GM12878 (cell line): Measurements from ENCODE around the gene DESI1.

Experiments
- BRCA1 ChIP-seq: IDR thresholded peaks from 2 replicates; pipeline ENCODE4 v1.6.1; 2011; ENCODE audit warnings: low read depth, low read length, improper control_type of control experiment
- CHD2 ChIP-seq: IDR thresholded peaks from 2 replicates; pipeline ENCODE4 v1.6.1; 2011; ENCODE audit warnings: low read depth, low read length, improper control_type of control experiment, borderline replicate concordance
- EZH2 ChIP-seq: IDR thresholded peaks from 2 replicates; pipeline ENCODE4 v1.6.1; 2012; ENCODE audit warnings: low read depth, mild to moderate bottlenecking, control low read depth, inconsistent platforms, low read length, borderline replicate concordance; ENCODE audit not compliant: control insufficient read depth
- GABPA ChIP-seq: IDR thresholded peaks from 2 replicates; pipeline ENCODE4 v1.6.1; 2014; ENCODE audit warnings: antibody characterized with exemption, low read depth, mild to moderate bottlenecking, inconsistent platforms
- TF ChIP-seq, protein P1 (sequence below), 3 experiments: IDR thresholded peaks in 2 of 3; conservative IDR thresholded peaks in 1 of 3; 2 replicates each; pipeline ENCODE4 v1.5.1; 2011; ENCODE audit warnings: low read depth in 3 of 3, low read length in 3 of 3, mild to moderate bottlenecking in 3 of 3, control low read depth in 2 of 3, moderate library complexity in 2 of 3, inconsistent platforms in 1 of 3, mixed read lengths in 1 of 3; ENCODE audit not compliant: control insufficient read depth in 2 of 3, insufficient read depth in 1 of 3; ENCODE audit errors: extremely low read depth in 1 of 3
- TF ChIP-seq, protein P2 (sequence below): fragments of 450-650 bp; IDR thresholded peaks from 2 replicates; pipeline ENCODE4 v1.6.1; 2017; ENCODE audit warnings: mild to moderate bottlenecking

DNA sequence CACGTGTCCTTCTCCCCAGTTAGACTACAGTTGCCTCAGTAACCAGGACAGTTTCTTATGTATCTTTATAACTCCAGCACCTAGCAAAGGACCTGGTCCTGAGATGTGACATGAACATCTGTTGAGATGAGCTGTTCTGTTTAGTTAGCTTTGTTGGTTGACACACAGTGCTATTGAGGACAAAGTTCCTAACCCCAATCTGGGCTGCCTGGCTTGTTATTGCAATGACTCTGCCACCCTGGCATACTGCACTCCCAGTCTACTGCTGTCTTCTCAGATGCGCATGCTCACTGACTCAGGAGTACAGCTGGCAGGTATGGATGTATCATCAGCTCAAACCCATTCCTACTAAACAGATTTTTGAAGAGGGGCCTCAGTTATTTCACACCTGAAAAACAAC is 7.4 kb downstream of the DESI1 start:
- TF ChIP-seq BRCA1 (no peak), GABPA (no peak), EZH2 (no peak), CHD2 (no peak)
- TF ChIP-seq, protein P1, sequence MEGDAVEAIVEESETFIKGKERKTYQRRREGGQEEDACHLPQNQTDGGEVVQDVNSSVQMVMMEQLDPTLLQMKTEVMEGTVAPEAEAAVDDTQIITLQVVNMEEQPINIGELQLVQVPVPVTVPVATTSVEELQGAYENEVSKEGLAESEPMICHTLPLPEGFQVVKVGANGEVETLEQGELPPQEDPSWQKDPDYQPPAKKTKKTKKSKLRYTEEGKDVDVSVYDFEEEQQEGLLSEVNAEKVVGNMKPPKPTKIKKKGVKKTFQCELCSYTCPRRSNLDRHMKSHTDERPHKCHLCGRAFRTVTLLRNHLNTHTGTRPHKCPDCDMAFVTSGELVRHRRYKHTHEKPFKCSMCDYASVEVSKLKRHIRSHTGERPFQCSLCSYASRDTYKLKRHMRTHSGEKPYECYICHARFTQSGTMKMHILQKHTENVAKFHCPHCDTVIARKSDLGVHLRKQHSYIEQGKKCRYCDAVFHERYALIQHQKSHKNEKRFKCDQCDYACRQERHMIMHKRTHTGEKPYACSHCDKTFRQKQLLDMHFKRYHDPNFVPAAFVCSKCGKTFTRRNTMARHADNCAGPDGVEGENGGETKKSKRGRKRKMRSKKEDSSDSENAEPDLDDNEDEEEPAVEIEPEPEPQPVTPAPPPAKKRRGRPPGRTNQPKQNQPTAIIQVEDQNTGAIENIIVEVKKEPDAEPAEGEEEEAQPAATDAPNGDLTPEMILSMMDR (IDR thresholded peaks at IDR 0.05 in 2 of 3, conservative IDR thresholded peaks at IDR 0.05 in 1 of 3; ENCODE audit: control insufficient read depth in 2 of 3, extremely low read depth in 1 of 3, insufficient read depth in 1 of 3, low read depth in 3 of 3, low read length in 3 of 3) = no peak
- TF ChIP-seq, protein P2, sequence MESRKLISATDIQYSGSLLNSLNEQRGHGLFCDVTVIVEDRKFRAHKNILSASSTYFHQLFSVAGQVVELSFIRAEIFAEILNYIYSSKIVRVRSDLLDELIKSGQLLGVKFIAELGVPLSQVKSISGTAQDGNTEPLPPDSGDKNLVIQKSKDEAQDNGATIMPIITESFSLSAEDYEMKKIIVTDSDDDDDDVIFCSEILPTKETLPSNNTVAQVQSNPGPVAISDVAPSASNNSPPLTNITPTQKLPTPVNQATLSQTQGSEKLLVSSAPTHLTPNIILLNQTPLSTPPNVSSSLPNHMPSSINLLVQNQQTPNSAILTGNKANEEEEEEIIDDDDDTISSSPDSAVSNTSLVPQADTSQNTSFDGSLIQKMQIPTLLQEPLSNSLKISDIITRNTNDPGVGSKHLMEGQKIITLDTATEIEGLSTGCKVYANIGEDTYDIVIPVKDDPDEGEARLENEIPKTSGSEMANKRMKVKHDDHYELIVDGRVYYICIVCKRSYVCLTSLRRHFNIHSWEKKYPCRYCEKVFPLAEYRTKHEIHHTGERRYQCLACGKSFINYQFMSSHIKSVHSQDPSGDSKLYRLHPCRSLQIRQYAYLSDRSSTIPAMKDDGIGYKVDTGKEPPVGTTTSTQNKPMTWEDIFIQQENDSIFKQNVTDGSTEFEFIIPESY = no peak
